ENCODE data around the gene CCDC74A.
"Not testable (repeated sequence)": the region's sequence is repeated elsewhere in the genome, so short reads cannot be mapped to it uniquely, and the experiment has no call there.

CCDC74A gene

GRCh38 chr2:131521961-131522781, 5.5 kb upstream of the CCDC74A start:
- no peak overlapping the region for H3K27ac ChIP-seq
- DNase-seq (ENCODE audit: low read depth, low spot score) = no peak

- not testable (repeated sequence) for DNase-seq (ENCODE audit: low read depth, low spot score); H3K27ac ChIP-seq
These were observed 2.4 kb upstream of the CCDC74A start for GRCh38 chr2:131525256-131525655.

GRCh38 chr2:131528981-131529863, 1.5 kb downstream of the CCDC74A start:
- not testable (repeated sequence) for H3K27ac ChIP-seq; DNase-seq (ENCODE audit: low read depth, low spot score)

DNA sequence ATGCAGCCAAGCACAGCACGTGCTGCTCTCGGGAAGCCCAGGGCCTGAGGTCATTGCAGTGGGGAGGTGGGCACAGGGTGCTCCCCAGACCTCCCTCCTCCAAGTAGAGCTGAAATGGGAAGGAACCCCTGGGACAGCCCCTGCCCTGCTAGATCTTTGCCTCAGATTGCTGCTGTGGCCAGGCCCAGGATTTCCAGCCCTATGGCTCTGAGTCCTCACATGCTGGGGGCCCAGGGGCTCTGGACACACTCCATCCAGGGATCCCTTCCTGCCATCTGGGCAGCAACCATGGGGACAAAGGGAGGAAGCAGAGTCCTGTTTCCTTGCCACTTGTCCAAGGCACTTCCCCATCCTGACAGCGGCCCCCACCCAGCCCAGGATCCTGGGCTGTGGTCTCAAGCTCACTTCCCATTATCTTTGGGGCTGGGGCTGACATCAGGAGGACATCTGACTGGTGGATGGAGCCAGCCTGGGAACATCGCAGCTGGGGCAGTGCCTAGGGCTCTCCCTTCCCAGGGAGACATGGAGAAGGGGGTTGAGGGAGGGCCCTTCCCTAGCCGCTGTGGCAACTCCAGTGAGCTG, 2.3 kb downstream of the CCDC74A start:
- not testable (repeated sequence) for DNase-seq (ENCODE audit: low read depth, low spot score); H3K27ac ChIP-seq

DNA sequence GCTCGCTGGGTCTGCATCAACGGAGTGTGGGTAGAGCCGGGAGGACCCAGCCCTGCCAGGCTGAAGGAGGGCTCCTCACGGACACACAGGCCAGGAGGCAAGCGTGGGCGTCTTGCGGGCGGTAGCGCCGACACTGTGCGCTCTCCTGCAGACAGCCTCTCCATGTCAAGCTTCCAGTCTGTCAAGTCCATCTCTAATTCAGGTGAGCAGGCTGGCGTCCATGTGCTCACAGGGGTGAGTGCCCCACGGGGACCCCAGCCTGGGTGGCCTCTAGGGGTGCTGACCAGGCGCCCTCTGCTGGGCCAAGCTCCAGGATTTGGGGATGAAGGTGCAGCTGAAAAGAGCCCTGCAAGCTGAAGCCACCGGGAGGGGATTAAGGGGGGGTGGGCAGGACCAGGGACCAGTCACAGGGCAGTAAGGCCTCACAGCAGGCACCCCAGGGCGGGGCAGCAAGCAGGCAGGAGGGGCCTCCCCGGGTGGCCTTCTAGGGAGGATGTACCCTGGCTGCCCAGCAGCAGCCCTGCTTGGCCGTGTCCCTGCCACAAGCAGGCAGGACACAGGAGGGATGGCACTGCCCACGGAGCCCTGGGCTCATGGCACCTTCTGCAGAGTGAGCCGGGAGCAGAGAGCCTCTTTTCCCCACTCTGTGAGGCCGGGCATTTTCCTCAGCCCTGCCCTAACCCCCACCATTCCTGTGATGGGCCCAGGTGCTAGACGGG, 3.1 kb downstream of the CCDC74A start:
- not testable (repeated sequence) for H3K27ac ChIP-seq; DNase-seq (ENCODE audit: low read depth, low spot score)

DNA sequence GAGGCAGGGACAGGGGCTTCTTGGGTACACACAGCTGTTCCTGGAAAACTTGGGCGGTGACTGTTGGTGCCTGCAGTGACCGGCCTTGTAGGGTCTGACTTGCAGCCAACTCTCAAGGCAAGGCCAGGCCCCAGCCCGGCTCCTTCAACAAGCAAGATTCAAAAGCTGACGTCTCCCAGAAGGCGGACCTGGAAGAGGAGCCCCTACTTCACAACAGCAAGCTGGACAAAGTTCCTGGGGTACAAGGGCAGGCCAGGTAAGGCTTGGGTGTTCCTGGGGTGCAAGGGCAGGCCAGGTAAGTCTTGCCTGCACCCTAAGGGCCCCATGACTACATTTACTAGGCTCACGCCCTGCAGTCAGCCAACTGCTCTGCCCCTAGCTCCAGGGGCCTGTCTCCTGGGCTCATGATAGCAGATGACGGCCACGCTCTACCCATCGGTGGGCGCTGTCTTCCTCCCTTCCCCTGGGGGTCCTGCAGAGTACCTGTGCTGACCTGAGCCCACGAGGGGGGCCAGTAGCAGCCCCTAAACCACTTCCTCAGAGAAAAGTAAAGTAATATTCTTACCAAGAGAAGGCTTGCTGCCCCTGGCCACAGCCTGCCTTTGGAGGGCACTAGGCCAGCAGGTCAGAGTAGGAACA, 4.0 kb downstream of the CCDC74A start:
- not testable (repeated sequence) for DNase-seq (ENCODE audit: low read depth, low spot score); H3K27ac ChIP-seq

GRCh38 chr2:131532723-131533608, 5.3 kb downstream of the CCDC74A start:
- DNase-seq (ENCODE audit: low read depth, low spot score); H3K27ac ChIP-seq: not testable (repeated sequence)

DNA sequence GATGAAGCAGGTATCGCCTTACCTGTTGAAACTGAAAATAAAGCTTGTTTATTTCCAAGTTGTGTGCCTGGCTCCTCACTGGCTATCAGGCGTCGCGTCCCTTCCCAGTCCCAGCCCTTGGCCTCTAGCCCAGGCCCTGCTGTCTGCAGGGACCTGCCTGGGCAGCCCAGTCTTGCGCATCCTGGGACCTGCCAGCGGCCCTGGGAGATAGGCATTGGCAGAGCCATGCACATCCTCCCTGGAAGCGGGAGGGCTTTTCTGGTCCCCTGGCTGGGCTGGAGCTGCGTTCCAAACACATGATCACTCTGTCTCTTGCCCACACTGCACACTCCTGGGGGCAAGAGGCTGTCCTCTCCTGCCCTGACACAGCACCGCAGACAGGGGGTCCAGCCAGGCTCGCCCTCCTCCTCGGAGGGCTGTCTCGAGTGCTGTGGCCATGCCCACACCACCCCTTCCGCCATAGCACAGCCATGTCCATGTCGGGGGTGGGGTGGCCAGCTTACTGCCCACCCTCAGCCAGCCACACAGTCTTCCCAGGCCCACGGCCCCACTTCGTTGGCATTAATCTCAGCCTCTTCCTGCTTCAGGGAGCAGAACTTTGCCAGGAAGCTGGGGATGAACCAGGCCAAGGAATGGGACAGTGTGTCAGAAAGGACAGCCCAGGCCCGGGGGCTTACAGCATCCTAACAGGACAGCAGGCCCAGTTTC, 6.1 kb downstream of the CCDC74A start:
- DNase-seq (ENCODE audit: low read depth, low spot score); H3K27ac ChIP-seq: not testable (repeated sequence)

- H3K27ac ChIP-seq; DNase-seq (ENCODE audit: low read depth, low spot score): not testable (repeated sequence)
These were observed 6.6 kb downstream of the CCDC74A start for GRCh38 chr2:131534317-131534672.

DNA sequence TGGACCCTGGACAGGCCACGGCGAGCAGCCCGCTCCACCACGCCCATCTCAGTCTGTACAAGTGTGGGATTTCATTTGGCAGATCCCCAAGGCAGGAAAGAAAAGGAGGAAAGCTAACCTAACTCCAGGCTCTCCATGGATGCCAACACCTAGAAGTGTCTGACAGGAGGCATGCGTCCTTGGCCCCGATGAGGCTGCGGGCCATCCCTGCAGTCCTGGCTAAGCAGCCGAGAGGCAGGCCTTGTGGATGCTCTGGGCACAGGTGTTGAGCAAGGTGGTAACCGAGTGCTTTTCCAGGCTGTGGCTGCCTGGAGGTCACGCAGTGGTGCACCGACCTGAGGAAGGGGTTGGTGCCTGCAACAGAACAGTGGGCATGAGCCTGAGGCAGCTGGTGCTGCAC, 7.3 kb downstream of the CCDC74A start:
- not testable (repeated sequence) for DNase-seq (ENCODE audit: low read depth, low spot score); H3K27ac ChIP-seq

GRCh38 chr2:131535526-131535925, 7.8 kb downstream of the CCDC74A start:
- no peak for DNase-seq (ENCODE audit: low read depth, low spot score)
- no peak overlapping the region for H3K27ac ChIP-seq

- not testable (repeated sequence) for DNase-seq (ENCODE audit: low read depth, low spot score); H3K27ac ChIP-seq
These were observed 8.5 kb downstream of the CCDC74A start for GRCh38 chr2:131535951-131536826.

DNA sequence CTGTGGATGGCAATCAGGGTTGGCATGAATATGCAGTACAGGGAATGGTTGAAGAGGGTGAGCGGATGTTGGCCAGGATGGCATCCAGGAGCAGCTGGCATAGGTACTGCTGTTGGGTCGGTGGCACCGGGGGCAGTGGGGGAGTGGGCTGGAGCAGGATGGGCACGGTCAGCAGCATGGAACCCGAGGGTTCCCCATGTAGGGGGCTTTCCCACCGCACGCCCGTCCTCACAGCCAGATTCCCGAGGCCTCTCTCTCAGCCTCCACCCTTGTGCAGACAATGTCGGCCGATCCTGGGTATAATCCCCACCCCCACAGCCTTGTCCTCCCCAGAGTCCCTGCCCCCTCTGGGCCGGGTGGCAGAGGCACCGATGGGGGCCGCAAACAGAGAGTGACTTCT, 9.2 kb downstream of the CCDC74A start:
- H3K27ac ChIP-seq; DNase-seq (ENCODE audit: low read depth, low spot score): not testable (repeated sequence)

DNA sequence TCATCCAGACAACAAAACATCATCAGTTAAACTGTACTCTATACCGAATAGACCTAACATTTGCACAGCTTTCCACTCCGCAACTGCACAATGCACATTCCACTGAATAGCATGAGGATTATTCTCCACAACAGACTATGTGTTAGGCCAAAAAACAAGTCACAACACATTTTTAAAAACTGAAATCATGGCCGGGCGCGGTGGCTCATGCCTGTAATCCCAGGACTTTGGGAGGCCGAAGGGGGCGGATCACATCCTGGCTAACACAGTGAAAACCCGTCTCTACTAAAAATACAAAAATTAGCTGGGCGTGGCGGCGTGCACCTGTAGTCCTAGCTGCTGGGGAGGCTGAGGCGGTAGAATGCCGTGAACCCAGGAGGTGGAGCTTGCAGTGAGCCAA, 11.2 kb downstream of the CCDC74A start:
- not testable (repeated sequence) for DNase-seq (ENCODE audit: low read depth, low spot score); H3K27ac ChIP-seq

GRCh38 chr2:131542438-131543384, 15.0 kb downstream of the CCDC74A start:
- no peak for DNase-seq (ENCODE audit: low read depth, low spot score)
- no peak overlapping the region for H3K27ac ChIP-seq

GRCh38 chr2:131543385-131543891, 15.8 kb downstream of the CCDC74A start:
- no peak for DNase-seq (ENCODE audit: low read depth, low spot score)

More at GRCh38 chr2:131543385-131543891, 15.8 kb downstream of the CCDC74A start:
- no peak overlapping the region for H3K27ac ChIP-seq

Measured in epithelial cell of prostate (primary cell).